Mesothelial cell of epicardium (in vitro differentiated cells): ENCODE measurements around the gene CAPG. TPM values are rescaled to one million over a fixed set of nuclear protein-coding genes. Genes with fewer than 3 reads are reported as not detected.

ENCODE experiments used
- DNase-seq, 2 experiments: peaks; one replicate each; pipeline ENCODE4 v3.0.0; 2021; ENCODE audit warnings: low spot score in 2 of 2; ENCODE audit not compliant: unreplicated experiment in 2 of 2
- H3K27ac Mint-ChIP-seq: 2 replicates; pipeline ENCODE4 v1.8.0; 2021; ENCODE audit warnings: mixed read lengths
- H3K27me3 Mint-ChIP-seq: 2 replicates; pipeline ENCODE4 v1.8.0; 2021; ENCODE audit warnings: low read depth, mixed read lengths
- H3K36me3 Mint-ChIP-seq: 2 replicates; pipeline ENCODE4 v1.8.0; 2021; ENCODE audit warnings: mixed read lengths
- H3K4me1 Mint-ChIP-seq: 2 replicates; pipeline ENCODE4 v1.8.0; 2021; ENCODE audit warnings: mixed read lengths
- H3K4me3 Mint-ChIP-seq: 2 replicates; pipeline ENCODE4 v1.8.0; 2021; ENCODE audit warnings: mild to moderate bottlenecking, moderate library complexity, mixed read lengths
- H3K9me3 Mint-ChIP-seq: 2 replicates; pipeline ENCODE4 v1.8.0; 2021; ENCODE audit warnings: mixed read lengths
- total RNA-seq: library from RNA; stranded (reverse); gene quantifications from 3 replicates; pipeline ENCODE4 v1.2.1, GENCODE V29; 2021
- TF ChIP-seq, protein P1 (sequence below): fragments of 200-600 bp; sonication (generic); IDR thresholded peaks from one replicate; pipeline ENCODE4 v1.5.0; 2021; ENCODE audit warnings: antibody characterized with exemption; ENCODE audit not compliant: unreplicated experiment

The CAPG gene
- total RNA-seq, 1 donor from 2014 or later, result 86.3 TPM

DNA sequence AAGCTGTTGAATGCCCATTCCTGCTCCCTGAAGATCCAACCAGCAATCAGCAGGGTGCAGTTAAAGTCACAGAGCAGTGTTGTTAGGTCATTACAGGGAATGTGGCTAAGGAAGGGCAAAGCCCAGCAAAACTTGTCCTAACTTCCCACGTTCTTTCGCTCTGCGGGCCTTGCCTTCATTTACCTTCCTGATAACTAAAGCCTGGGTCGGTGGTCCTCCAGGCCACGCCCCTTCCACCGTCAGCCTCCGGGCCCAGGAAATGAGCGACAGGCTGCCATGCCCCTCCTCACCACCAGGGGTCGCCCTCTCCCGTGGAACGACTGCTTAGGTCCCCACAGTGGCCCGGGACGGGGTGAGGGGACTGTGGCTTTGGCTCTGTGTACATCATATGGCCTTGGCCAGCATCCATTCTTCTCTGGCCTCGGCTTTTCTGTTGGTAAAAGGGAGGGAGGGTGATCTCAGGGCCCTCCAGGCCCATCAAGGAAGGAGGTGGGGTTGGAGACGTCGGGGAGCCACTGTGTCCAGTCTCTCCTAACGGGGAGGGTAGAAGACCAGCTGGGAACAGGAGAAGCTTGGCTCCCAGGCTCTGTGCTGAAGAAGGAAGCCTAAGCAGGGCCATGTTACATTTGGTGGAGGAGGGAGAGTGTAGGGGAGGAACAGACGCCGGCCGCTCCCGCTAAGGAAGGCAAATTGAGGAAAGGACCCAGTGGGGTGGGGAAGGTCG, 10.5 kb upstream of the CAPG start:
- DNase-seq, result peak; percentile 85 to 97

DNA sequence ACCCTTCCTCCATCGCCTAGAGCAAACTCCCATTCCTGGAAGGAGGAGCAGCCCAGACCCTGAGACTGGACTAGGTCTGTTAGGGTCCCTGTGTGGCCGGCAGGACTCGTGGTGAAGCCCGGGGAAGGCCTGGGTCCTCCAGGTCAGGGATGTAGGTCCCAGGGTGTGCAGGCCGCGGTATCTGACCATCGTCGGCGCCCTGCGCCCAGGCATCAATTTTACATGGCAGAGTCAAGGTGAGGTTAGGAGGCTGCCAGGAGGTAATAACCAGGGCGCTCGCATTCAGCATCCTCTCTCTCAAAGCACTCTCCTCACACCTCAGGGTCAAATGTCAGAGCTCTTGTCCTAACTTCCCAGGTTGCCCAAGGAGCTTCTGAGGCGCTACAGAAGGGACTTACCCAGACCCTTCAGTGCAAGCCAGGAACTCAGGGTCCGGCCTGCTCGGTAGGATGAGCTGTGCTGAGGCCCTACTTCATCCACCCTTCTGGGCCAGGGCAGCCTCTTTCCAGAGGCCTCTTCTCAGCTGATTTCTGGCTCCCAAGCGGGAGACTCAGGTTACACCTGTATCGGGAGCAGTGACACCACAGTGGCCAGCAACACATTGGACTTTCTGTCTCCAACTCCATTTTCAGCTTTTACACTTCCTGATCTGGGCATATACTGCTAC, 9.0 kb upstream of the CAPG start:
- Mint-ChIP-seq H3K9me3 (no peaks in the 10 kb centered on the region), H3K27me3 (no peaks in the 10 kb centered on the region), H3K27ac (peak overlapping the region; percentile 95), H3K36me3 (no peaks in the 10 kb centered on the region), H3K4me3 (peak overlapping the region; percentile 96), H3K4me1 (peaks cover 32% of the 10 kb centered on the region)
- TF ChIP-seq, protein P1, sequence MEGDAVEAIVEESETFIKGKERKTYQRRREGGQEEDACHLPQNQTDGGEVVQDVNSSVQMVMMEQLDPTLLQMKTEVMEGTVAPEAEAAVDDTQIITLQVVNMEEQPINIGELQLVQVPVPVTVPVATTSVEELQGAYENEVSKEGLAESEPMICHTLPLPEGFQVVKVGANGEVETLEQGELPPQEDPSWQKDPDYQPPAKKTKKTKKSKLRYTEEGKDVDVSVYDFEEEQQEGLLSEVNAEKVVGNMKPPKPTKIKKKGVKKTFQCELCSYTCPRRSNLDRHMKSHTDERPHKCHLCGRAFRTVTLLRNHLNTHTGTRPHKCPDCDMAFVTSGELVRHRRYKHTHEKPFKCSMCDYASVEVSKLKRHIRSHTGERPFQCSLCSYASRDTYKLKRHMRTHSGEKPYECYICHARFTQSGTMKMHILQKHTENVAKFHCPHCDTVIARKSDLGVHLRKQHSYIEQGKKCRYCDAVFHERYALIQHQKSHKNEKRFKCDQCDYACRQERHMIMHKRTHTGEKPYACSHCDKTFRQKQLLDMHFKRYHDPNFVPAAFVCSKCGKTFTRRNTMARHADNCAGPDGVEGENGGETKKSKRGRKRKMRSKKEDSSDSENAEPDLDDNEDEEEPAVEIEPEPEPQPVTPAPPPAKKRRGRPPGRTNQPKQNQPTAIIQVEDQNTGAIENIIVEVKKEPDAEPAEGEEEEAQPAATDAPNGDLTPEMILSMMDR, result no peak
- DNase-seq, result no peak

More for the DNA sequence above, 10.5 kb upstream of the CAPG start:
- Mint-ChIP-seq H3K27me3 (no peaks in the 10 kb centered on the region), H3K4me1 (peaks cover 28% of the 10 kb centered on the region), H3K36me3 (no peaks in the 10 kb centered on the region), H3K4me3 (peak overlapping the region; percentile 60), H3K27ac (peak overlapping the region; percentile 88), H3K9me3 (no peaks in the 10 kb centered on the region)
- TF ChIP-seq, protein P1, result peak; percentile 100

GRCh38 chr2:85418132-85419008, 8.2 kb upstream of the CAPG start, which contains the start of gene SH2D6:
Gene SH2D6 (plus strand): TSS chr2:85418714. CDS start chr2:85429466, 10,752 bp downstream.
- H3K4me1 Mint-ChIP-seq, result peaks cover 35% of the 10 kb centered on the region
- TF ChIP-seq, protein P1, result no peak

GRCh38 chr2:85415980-85416650, 5.9 kb upstream of the CAPG start:
- H3K4me1 Mint-ChIP-seq, result peaks cover 36% of the 10 kb centered on the region
- no peak for DNase-seq
- no peaks in the 10 kb centered on the region for H3K9me3 Mint-ChIP-seq
- no peaks in the 10 kb centered on the region for H3K27me3 Mint-ChIP-seq
- H3K36me3 Mint-ChIP-seq, result no peaks in the 10 kb centered on the region
- no peak overlapping the region for H3K4me3 Mint-ChIP-seq
- no peak overlapping the region for H3K27ac Mint-ChIP-seq
- TF ChIP-seq, protein P1, result no peak

More at GRCh38 chr2:85418132-85419008, 8.2 kb upstream of the CAPG start, which contains the start of gene SH2D6:
- Mint-ChIP-seq H3K36me3 (no peaks in the 10 kb centered on the region), H3K9me3 (no peaks in the 10 kb centered on the region), H3K27me3 (no peaks in the 10 kb centered on the region), H3K4me3 (peak within 1 kb of the TSS; percentile 96), H3K27ac (peak within 1 kb of the TSS; percentile 95)
- peak; percentile 67 to 84 for DNase-seq
